SK-N-SH (cell line): Measurements from ENCODE around the gene ING2. TPM values are rescaled to one million over a fixed set of nuclear protein-coding genes. Genes with fewer than 3 reads are reported as not detected.

Experiments used
- CTCF ChIA-PET: fragments of 300-600, 350-600 bp; formaldehyde crosslinking; extraction: SDS; loops from one replicate; lab custom pipeline; 2021; lab: Yijun Ruan, JAX
- POLR2A ChIA-PET: fragments of 350-600 bp; sonication (Branson Sonifier 250); formaldehyde crosslinking; extraction: SDS; loops from one replicate; lab custom pipeline; 2020; ENCODE audit warnings: antibody characterized with exemption, inconsistent platforms; lab: Yijun Ruan, JAX
- DNase-seq: peaks from one replicate; pipeline ENCODE4 v3.0.0; 2012
- H2AFZ ChIP-seq: fragments of 200-600 bp; sonication (generic); 2 replicates; pipeline ENCODE4 v1.8.1; 2016; ENCODE audit warnings: antibody characterized with exemption, mild to moderate bottlenecking, low read depth
- H3F3A ChIP-seq: fragments of 200-600 bp; sonication (generic); replicated peaks from 2 replicates; pipeline ENCODE3; 2016; ENCODE audit warnings: antibody characterized with exemption, mild to moderate bottlenecking; ENCODE audit not compliant: insufficient read depth
- H3K27ac ChIP-seq, 2 experiments: fragments of 200-500 bp in 1 of 2; fragments of 200-600 bp in 1 of 2; sonication (Bioruptor generic) in 1 of 2; sonication (generic), shearing (Covaris generic) in 1 of 2; 2 replicates each; pipeline versions ENCODE4 v1.5.1 to v1.6.1; 2014 to 2016; ENCODE audit warnings: low read depth in 2 of 2, inconsistent platforms in 1 of 2, low read length in 1 of 2, mild to moderate bottlenecking in 1 of 2, mixed read lengths in 1 of 2
- H3K27me3 ChIP-seq: fragments of 200-600 bp; sonication (generic), shearing (Covaris generic); 2 replicates; pipeline ENCODE4 v1.6.1; 2016; ENCODE audit warnings: mixed run types; ENCODE audit not compliant: insufficient read depth
- H3K36me3 ChIP-seq, 2 experiments: fragments of 200-500 bp in 1 of 2; fragments of 200-600 bp in 1 of 2; sonication (Bioruptor generic) in 1 of 2; sonication (generic) in 1 of 2; replicated peaks in 1 of 2; 2 replicates each; pipeline versions ENCODE3 to v1.5.1; 2014 to 2016; ENCODE audit warnings: low read length in 1 of 2, mild to moderate bottlenecking in 1 of 2; ENCODE audit not compliant: insufficient read depth in 2 of 2, control insufficient read depth in 1 of 2
- H3K4me1 ChIP-seq, 2 experiments: fragments of 200-500 bp in 1 of 2; fragments of 200-600 bp in 1 of 2; sonication (Bioruptor generic) in 1 of 2; sonication (generic), shearing (Covaris generic) in 1 of 2; 2 replicates each; pipeline versions ENCODE4 v1.5.1 to v1.6.1; 2014 to 2016; ENCODE audit warnings: low read depth in 1 of 2, low read length in 1 of 2, mixed run types in 1 of 2; ENCODE audit not compliant: insufficient read depth in 2 of 2, control insufficient read depth in 1 of 2
- H3K4me2 ChIP-seq: fragments of 200-600 bp; sonication (generic), shearing (Covaris generic); 2 replicates; pipeline ENCODE4 v1.6.1; 2017; ENCODE audit warnings: mixed run types
- H3K4me3 ChIP-seq, 2 experiments: fragments of 200-500 bp in 1 of 2; fragments of 200-600 bp in 1 of 2; sonication (Bioruptor generic) in 1 of 2; sonication (generic), shearing (Covaris generic) in 1 of 2; 2 replicates each; pipeline versions ENCODE4 v1.5.1 to v1.8.1; 2014 to 2016; ENCODE audit warnings: low read depth in 2 of 2, inconsistent platforms in 1 of 2, low read length in 1 of 2, mild to moderate bottlenecking in 1 of 2, mixed read lengths in 1 of 2, moderate library complexity in 1 of 2
- H3K79me2 ChIP-seq: fragments of 200-600 bp; sonication (generic); 2 replicates; pipeline ENCODE4 v1.8.1; 2017; ENCODE audit warnings: mild to moderate bottlenecking; ENCODE audit not compliant: insufficient read depth
- H3K9ac ChIP-seq: fragments of 200-600 bp; sonication (generic); 2 replicates; pipeline ENCODE4 v1.6.1; 2017; ENCODE audit warnings: mixed run types
- H3K9me2 ChIP-seq: fragments of 200-600 bp; sonication (generic); 2 replicates; pipeline ENCODE4 v1.6.1; 2017; ENCODE audit warnings: mixed run types
- H3K9me3 ChIP-seq: fragments of 200-600 bp; sonication (generic); 2 replicates; pipeline ENCODE4 v1.6.1; 2017; ENCODE audit warnings: mixed run types, mild to moderate bottlenecking, moderate library complexity
- H4K20me1 ChIP-seq: fragments of 200-600 bp; sonication (generic); 2 replicates; pipeline ENCODE4 v1.6.1; 2017; ENCODE audit warnings: mild to moderate bottlenecking, mixed run types; ENCODE audit not compliant: insufficient read depth
- CHD2 ChIP-seq: fragments of 150-350 bp; IDR thresholded peaks from 2 replicates; pipeline ENCODE4 v1.6.1; 2018; ENCODE audit warnings: low read length; ENCODE audit not compliant: partially characterized antibody
- FOSL2 ChIP-seq: IDR thresholded peaks from 2 replicates; pipeline ENCODE4 v1.4.0; 2012; ENCODE audit warnings: low read depth, mild to moderate bottlenecking, moderate library complexity, borderline replicate concordance
- FOXJ3 ChIP-seq: sonication (generic); formaldehyde crosslinking; IDR thresholded peaks from 2 replicates; pipeline ENCODE4 v1.5.1; 2020; ENCODE audit warnings: mild to moderate bottlenecking, missing genetic modification reagents
- GATA2 ChIP-seq: sonication (generic); formaldehyde crosslinking; IDR thresholded peaks from 2 replicates; pipeline ENCODE4 v1.5.0; 2020; ENCODE audit warnings: mild to moderate bottlenecking, missing genetic modification reagents
- IRF3 ChIP-seq: fragments of 150-350 bp; IDR thresholded peaks from 2 replicates; pipeline ENCODE4 v1.6.1; 2016; ENCODE audit warnings: mild to moderate bottlenecking, low read depth, low read length
- JUND ChIP-seq: IDR thresholded peaks from 2 replicates; pipeline ENCODE4 v1.4.0; 2012
- MXI1 ChIP-seq: IDR thresholded peaks from 2 replicates; pipeline ENCODE4 v1.6.1; 2012; ENCODE audit warnings: mild to moderate bottlenecking, low read depth, low read length, improper control_type of control experiment
- NFIC ChIP-seq: IDR thresholded peaks from 2 replicates; pipeline ENCODE4 v1.4.0; 2012; ENCODE audit warnings: borderline replicate concordance
- NRF1 ChIP-seq: IDR thresholded peaks from 2 replicates; pipeline ENCODE4 v1.6.1; 2012; ENCODE audit warnings: low read depth, mild to moderate bottlenecking, low read length
- POLR2AphosphoS5 ChIP-seq: IDR thresholded peaks from 2 replicates; pipeline ENCODE4 v1.6.1; 2012; ENCODE audit warnings: low read depth, low read length
- RAD21 ChIP-seq: IDR thresholded peaks from 2 replicates; pipeline ENCODE4 v1.6.1; 2012; ENCODE audit warnings: mild to moderate bottlenecking, low read length
- RCOR1 ChIP-seq: fragments of 150-350 bp; IDR thresholded peaks from 2 replicates; pipeline ENCODE4 v1.6.1; 2017; ENCODE audit warnings: antibody characterized with exemption, low read length
- RFX5 ChIP-seq: IDR thresholded peaks from 2 replicates; pipeline ENCODE4 v1.6.1; 2012; ENCODE audit warnings: mild to moderate bottlenecking, improper control_type of control experiment, low read length
- SMC3 ChIP-seq: IDR thresholded peaks from 2 replicates; pipeline ENCODE4 v1.6.1; 2012; ENCODE audit warnings: low read depth, low read length, improper control_type of control experiment
- TCF12 ChIP-seq: IDR thresholded peaks from 2 replicates; pipeline ENCODE4 v1.4.0; 2012
- TEAD4 ChIP-seq: IDR thresholded peaks from 2 replicates; pipeline ENCODE4 v1.4.0; 2012; ENCODE audit warnings: mild to moderate bottlenecking, borderline replicate concordance; ENCODE audit not compliant: insufficient read depth
- ZBTB33 ChIP-seq: IDR thresholded peaks from 2 replicates; pipeline ENCODE4 v1.4.0; 2012; ENCODE audit warnings: low read depth, borderline replicate concordance
- WGBS: methylation state at CpG from one replicate; pipeline ENCODE4 v1.1.6; 2017; ENCODE audit warnings: low lambda C conversion rate; 5-methylcytosine and 5-hydroxymethylcytosine counted together
- polyA plus RNA-seq, 3 experiments: library from polyadenylated mRNA; depleted of rRNA; stranded (reverse); fragments of >200 nt; gene quantifications; 2 replicates each; pipeline ENCODE4 v1.2.3, GENCODE V29; 2012

The ING2 gene
- polyA plus RNA-seq, 1 of the 3 experiments (the other 2 are of a cell fraction) = 15.1 TPM

- POLR2A ChIA-PET = no interaction called here
- Histone ChIP-seq H3K4me1 (no peaks in the 10 kb centered on the region), H3K4me3 (no peak overlapping the region), H3K36me3 (no peaks in the 10 kb centered on the region), H3K27me3 (no peaks in the 10 kb centered on the region; the same call in 1 of the 2 replicates), H3K79me2 (no peaks in the 10 kb centered on the region), H2AFZ (no peak overlapping the region), H4K20me1 (no peaks in the 10 kb centered on the region), H3K9ac (no peak overlapping the region), H3K9me3 (no peaks in the 10 kb centered on the region), H3F3A (no peaks in the 10 kb centered on the region), H3K4me2 (no peak overlapping the region), H3K27ac (no peak overlapping the region), H3K9me2 (no peaks in the 10 kb centered on the region)
- WGBS = 73% methylated on average over 23 of the region's 23 CpGs
- DNase-seq = no peak
- no peak for TF ChIP-seq POLR2AphosphoS5
- no peak for TF ChIP-seq IRF3
- TF ChIP-seq RAD21 = no peak
- TF ChIP-seq JUND = no peak
- no peak for TF ChIP-seq RFX5
- TF ChIP-seq CHD2 = no peak
- no peak for TF ChIP-seq MXI1
- no peak for TF ChIP-seq NFIC
- no peak for TF ChIP-seq ZBTB33
- no peak for TF ChIP-seq SMC3
- TF ChIP-seq FOXJ3 (CRISPR knock-in tag) = no peak
- no peak for TF ChIP-seq TEAD4
- no peak for TF ChIP-seq FOSL2
- TF ChIP-seq RCOR1 = no peak
- no peak for TF ChIP-seq NRF1
- no peak for TF ChIP-seq TCF12
- no peak for TF ChIP-seq GATA2
- CTCF ChIA-PET = interaction anchor here (1.1 kb wide), 1 partner anchor 42 kb away, joined by 3 read pairs; no protein-coding TSS in a partner anchor
Measured at GRCh38 chr4:183533698-183534097, 28.8 kb downstream of the ING2 start.

GRCh38 chr4:183540410-183541009 is 35.7 kb downstream of the ING2 start:
- Histone ChIP-seq H3K9ac (no peak overlapping the region), H3K9me3 (no peaks in the 10 kb centered on the region), H3K9me2 (no peaks in the 10 kb centered on the region), H3F3A (no peaks in the 10 kb centered on the region), H3K27me3 (no peaks in the 10 kb centered on the region), H3K27ac (no peak overlapping the region), H3K79me2 (no peaks in the 10 kb centered on the region), H3K36me3 (no peaks in the 10 kb centered on the region), H3K4me1 (no peaks in the 10 kb centered on the region), H2AFZ (no peak overlapping the region), H3K4me3 (no peak overlapping the region), H3K4me2 (no peak overlapping the region), H4K20me1 (no peaks in the 10 kb centered on the region)
- WGBS = 83% methylated on average over 8 of the region's 13 CpGs
- TF ChIP-seq GATA2 = no peak
- no peak for DNase-seq
- ChIA-PET POLR2A (no interaction called here), CTCF (interaction anchor here (1.4 kb wide), 1 partner anchor 9 kb away, joined by 3 read pairs; no protein-coding TSS in a partner anchor)
